Measurements from ENCODE around the gene VAV3. TPM values are rescaled to one million over a fixed set of nuclear protein-coding genes. Genes with fewer than 3 reads are reported as not detected.

The VAV3 gene
- total and polyA plus RNA-seq, 2 experiments from 2014 or later, result under 0.01 to 0.24 TPM

GRCh38 chr1:107698161-107698560 lies 266.8 kb downstream of the VAV3 start:
- H3K9me3 ChIP-seq (ENCODE audit: low read depth), result no peaks in the 10 kb centered on the region
- H3K79me2 ChIP-seq (ENCODE audit: insufficient read depth), result no peaks in the 10 kb centered on the region
- H3K4me2 ChIP-seq (ENCODE audit: unreplicated experiment), result no peak overlapping the region
- H3K9me2 ChIP-seq (ENCODE audit: insufficient read depth), result no peaks in the 10 kb centered on the region; the same call in 1 of the 2 replicates
- no peak for DNase-seq
- H2AFZ ChIP-seq, result no peak overlapping the region
- 59 to 66% methylated on average over 6 of the region's 6 CpGs for whole genome bisulfite sequencing, 2 experiments (ENCODE audit: low coverage in 1 of 2, low lambda C conversion rate in 2 of 2, missing lambda C conversion rate in 2 of 2)
- H4K20me1 ChIP-seq (ENCODE audit: insufficient read depth), result no peaks in the 10 kb centered on the region
- no peak for TF ChIP-seq EZH2 (IDR thresholded peaks at IDR 0.05; ENCODE audit: insufficient read depth, poor library complexity, severe bottlenecking)
- TF ChIP-seq EZH2phosphoT487 (IDR thresholded peaks at IDR 0.05; ENCODE audit: insufficient read depth, low read depth), result no peak
- no peaks in the 10 kb centered on the region for H3K36me3 ChIP-seq (ENCODE audit: low read depth)
- no peaks in the 10 kb centered on the region for H3F3A ChIP-seq (ENCODE audit: insufficient read depth)
- no peak overlapping the region for H3K27ac ChIP-seq
- no peaks in the 10 kb centered on the region for H3K27me3 ChIP-seq (replicated peaks; ENCODE audit: insufficient read depth)
- in situ Hi-C loops (cut with MboI), result no loop called here
- no peak overlapping the region for H3K9ac ChIP-seq
- no peak overlapping the region for H3K4me3 ChIP-seq
- peaks cover 7% of the 10 kb centered on the region for H3K4me1 ChIP-seq (ENCODE audit: insufficient read depth)

- H3K4me2 ChIP-seq (ENCODE audit: unreplicated experiment), result no peak overlapping the region
- H3K9me3 ChIP-seq (ENCODE audit: low read depth), result no peaks in the 10 kb centered on the region
- H2AFZ ChIP-seq, result no peak overlapping the region
- H3K27me3 ChIP-seq (replicated peaks; ENCODE audit: insufficient read depth), result no peaks in the 10 kb centered on the region
- no peaks in the 10 kb centered on the region for H3K79me2 ChIP-seq (ENCODE audit: insufficient read depth)
- no peaks in the 10 kb centered on the region for H3K36me3 ChIP-seq (ENCODE audit: low read depth)
- H3K9me2 ChIP-seq (ENCODE audit: insufficient read depth), result no peaks in the 10 kb centered on the region; the same call in 1 of the 2 replicates
- no peaks in the 10 kb centered on the region for H4K20me1 ChIP-seq (ENCODE audit: insufficient read depth)
- H3F3A ChIP-seq (ENCODE audit: insufficient read depth), result no peaks in the 10 kb centered on the region
- no peak overlapping the region for H3K27ac ChIP-seq
- in situ Hi-C loops (cut with MboI), result no loop called here
- H3K4me3 ChIP-seq, result no peak overlapping the region
- H3K9ac ChIP-seq, result no peak overlapping the region
- TF ChIP-seq EZH2 (IDR thresholded peaks at IDR 0.05; ENCODE audit: insufficient read depth, poor library complexity, severe bottlenecking), result no peak
- no peak for TF ChIP-seq EZH2phosphoT487 (IDR thresholded peaks at IDR 0.05; ENCODE audit: insufficient read depth, low read depth)
- 74 to 84% methylated on average over 3 of the region's 3 CpGs for WGBS, 2 experiments (ENCODE audit: low coverage in 1 of 2, low lambda C conversion rate in 2 of 2, missing lambda C conversion rate in 2 of 2)
- no peaks in the 10 kb centered on the region for H3K4me1 ChIP-seq (ENCODE audit: insufficient read depth)
- DNase-seq, result peak; percentile 11
Observed at GRCh38 chr1:107695341-107695740, 269.6 kb downstream of the VAV3 start.

GRCh38 chr1:107692580-107693345 lies 272.2 kb downstream of the VAV3 start:
- no peak overlapping the region for H3K27ac ChIP-seq
- 68 to 76% methylated on average over 8 of the region's 8 CpGs for WGBS, 2 experiments (ENCODE audit: low coverage in 1 of 2, low lambda C conversion rate in 2 of 2, missing lambda C conversion rate in 2 of 2)
- in situ Hi-C loops (cut with MboI), result no loop called here

GRCh38 chr1:107691540-107691939 lies 273.4 kb downstream of the VAV3 start:
- H3K9me3 ChIP-seq (ENCODE audit: low read depth), result no peaks in the 10 kb centered on the region
- H3K4me3 ChIP-seq, result no peak overlapping the region
- no peaks in the 10 kb centered on the region for H3K4me1 ChIP-seq (ENCODE audit: insufficient read depth)
- no peaks in the 10 kb centered on the region for H3K36me3 ChIP-seq (ENCODE audit: low read depth)
- H3K9ac ChIP-seq, result no peak overlapping the region
- no peaks in the 10 kb centered on the region for H3K27me3 ChIP-seq (replicated peaks; ENCODE audit: insufficient read depth)
- H3K79me2 ChIP-seq (ENCODE audit: insufficient read depth), result no peaks in the 10 kb centered on the region
- no peaks in the 10 kb centered on the region for H3F3A ChIP-seq (ENCODE audit: insufficient read depth)
- peak; percentile 10 for DNase-seq
- no peak overlapping the region for H3K4me2 ChIP-seq (ENCODE audit: unreplicated experiment)
- no peaks in the 10 kb centered on the region for H4K20me1 ChIP-seq (ENCODE audit: insufficient read depth)
- TF ChIP-seq EZH2phosphoT487 (IDR thresholded peaks at IDR 0.05; ENCODE audit: insufficient read depth, low read depth), result no peak
- TF ChIP-seq EZH2 (IDR thresholded peaks at IDR 0.05; ENCODE audit: insufficient read depth, poor library complexity, severe bottlenecking), result no peak
- in situ Hi-C loops (cut with MboI), result no loop called here
- H2AFZ ChIP-seq, result no peak overlapping the region
- no peak overlapping the region for H3K27ac ChIP-seq
- H3K9me2 ChIP-seq (ENCODE audit: insufficient read depth), result no peaks in the 10 kb centered on the region; the same call in 1 of the 2 replicates

More at GRCh38 chr1:107692580-107693345, 272.2 kb downstream of the VAV3 start:
- H3K4me2 ChIP-seq (ENCODE audit: unreplicated experiment), result no peak overlapping the region
- no peaks in the 10 kb centered on the region for H3K27me3 ChIP-seq (replicated peaks; ENCODE audit: insufficient read depth)
- H2AFZ ChIP-seq, result no peak overlapping the region
- H3K9ac ChIP-seq, result no peak overlapping the region
- no peaks in the 10 kb centered on the region; the same call in 1 of the 2 replicates for H3K9me2 ChIP-seq (ENCODE audit: insufficient read depth)
- no peak overlapping the region for H3K4me3 ChIP-seq
- no peaks in the 10 kb centered on the region for H3K79me2 ChIP-seq (ENCODE audit: insufficient read depth)
- H4K20me1 ChIP-seq (ENCODE audit: insufficient read depth), result no peaks in the 10 kb centered on the region
- no peaks in the 10 kb centered on the region for H3K36me3 ChIP-seq (ENCODE audit: low read depth)
- no peaks in the 10 kb centered on the region for H3F3A ChIP-seq (ENCODE audit: insufficient read depth)
- H3K4me1 ChIP-seq (ENCODE audit: insufficient read depth), result no peaks in the 10 kb centered on the region
- no peaks in the 10 kb centered on the region for H3K9me3 ChIP-seq (ENCODE audit: low read depth)
- no peak for DNase-seq
- no peak for TF ChIP-seq EZH2 (IDR thresholded peaks at IDR 0.05; ENCODE audit: insufficient read depth, poor library complexity, severe bottlenecking)
- no peak for TF ChIP-seq EZH2phosphoT487 (IDR thresholded peaks at IDR 0.05; ENCODE audit: insufficient read depth, low read depth)
